Neural progenitor cell (in vitro differentiated cells): ENCODE measurements around the gene LDB3.

Experiments
- EZH2 ChIP-seq: fragments of 200-600 bp; sonication (generic); IDR thresholded peaks from 2 replicates; pipeline ENCODE4 v1.6.1; 2017; ENCODE audit warnings: antibody characterized with exemption, mild to moderate bottlenecking, moderate library complexity
- TF ChIP-seq, protein P1 (sequence below): fragments of 200-600 bp; sonication (generic); IDR thresholded peaks from 2 replicates; pipeline ENCODE4 v1.5.1; 2017; ENCODE audit warnings: antibody characterized with exemption, mild to moderate bottlenecking

DNA sequence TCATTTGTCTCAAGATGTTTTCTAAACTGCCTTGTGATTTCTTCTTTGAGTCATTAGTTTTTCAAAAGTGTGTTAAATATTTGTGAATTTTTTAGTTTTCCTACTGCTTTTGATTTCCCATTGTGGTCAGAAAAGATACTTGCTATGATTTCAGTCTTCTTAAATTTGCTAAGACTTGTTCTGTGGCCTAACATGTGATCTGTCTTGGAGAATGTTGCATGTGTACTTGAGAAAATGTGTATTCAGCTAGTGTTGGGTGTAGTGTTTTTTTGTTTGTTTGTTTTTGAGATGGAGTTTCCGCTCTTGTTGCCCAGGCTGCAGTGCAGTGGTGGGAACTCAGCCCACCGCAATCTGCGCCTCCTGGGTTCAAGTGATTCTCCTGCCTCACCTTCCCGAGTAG is 116.7 kb downstream of the LDB3 start:
- TF ChIP-seq, protein P1, sequence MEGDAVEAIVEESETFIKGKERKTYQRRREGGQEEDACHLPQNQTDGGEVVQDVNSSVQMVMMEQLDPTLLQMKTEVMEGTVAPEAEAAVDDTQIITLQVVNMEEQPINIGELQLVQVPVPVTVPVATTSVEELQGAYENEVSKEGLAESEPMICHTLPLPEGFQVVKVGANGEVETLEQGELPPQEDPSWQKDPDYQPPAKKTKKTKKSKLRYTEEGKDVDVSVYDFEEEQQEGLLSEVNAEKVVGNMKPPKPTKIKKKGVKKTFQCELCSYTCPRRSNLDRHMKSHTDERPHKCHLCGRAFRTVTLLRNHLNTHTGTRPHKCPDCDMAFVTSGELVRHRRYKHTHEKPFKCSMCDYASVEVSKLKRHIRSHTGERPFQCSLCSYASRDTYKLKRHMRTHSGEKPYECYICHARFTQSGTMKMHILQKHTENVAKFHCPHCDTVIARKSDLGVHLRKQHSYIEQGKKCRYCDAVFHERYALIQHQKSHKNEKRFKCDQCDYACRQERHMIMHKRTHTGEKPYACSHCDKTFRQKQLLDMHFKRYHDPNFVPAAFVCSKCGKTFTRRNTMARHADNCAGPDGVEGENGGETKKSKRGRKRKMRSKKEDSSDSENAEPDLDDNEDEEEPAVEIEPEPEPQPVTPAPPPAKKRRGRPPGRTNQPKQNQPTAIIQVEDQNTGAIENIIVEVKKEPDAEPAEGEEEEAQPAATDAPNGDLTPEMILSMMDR = no peak
- TF ChIP-seq EZH2 = no peak
